NCI-H345 treated with DMSO at 0.1 percent for 48 hours (cell line): ENCODE data around the gene ANO3.

Source experiments
- DNase-seq: peaks from one replicate; lab custom pipeline; 2025; ENCODE audit not compliant: unreplicated experiment; lab: John Stamatoyannopoulos, UW

The ANO3 gene

GRCh38 chr11:26353010-26353409, 21.1 kb downstream of the ANO3 start:
- DNase-seq = no peak

DNA sequence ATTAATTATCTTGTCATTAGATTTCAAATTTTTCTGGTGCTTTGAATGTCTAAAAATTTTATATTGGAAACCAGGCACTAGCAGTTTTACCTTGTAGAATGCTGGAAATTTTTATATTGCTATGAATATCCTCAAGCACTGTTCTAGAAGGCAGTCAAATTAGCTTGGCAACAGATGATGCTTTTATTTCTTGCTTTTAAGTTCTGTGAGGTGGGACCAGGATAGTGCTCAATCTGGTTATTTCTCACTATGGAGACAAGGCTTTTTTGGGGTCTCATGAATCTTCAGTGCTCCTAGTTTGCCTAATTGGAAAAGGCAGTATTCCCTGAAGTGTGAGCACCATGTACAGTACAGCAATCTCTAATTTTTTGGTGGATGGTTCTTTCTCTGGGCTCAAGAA, 27.1 kb downstream of the ANO3 start:
- no peak for DNase-seq

GRCh38 chr11:26365284-26365683, 33.4 kb downstream of the ANO3 start:
- DNase-seq = no peak

GRCh38 chr11:26377619-26378018, 45.7 kb downstream of the ANO3 start:
- no peak for DNase-seq

- no peak for DNase-seq
These were observed 67.4 kb downstream of the ANO3 start for GRCh38 chr11:26399336-26399735.

GRCh38 chr11:26410706-26411366, 78.9 kb downstream of the ANO3 start:
- no peak for DNase-seq

DNA sequence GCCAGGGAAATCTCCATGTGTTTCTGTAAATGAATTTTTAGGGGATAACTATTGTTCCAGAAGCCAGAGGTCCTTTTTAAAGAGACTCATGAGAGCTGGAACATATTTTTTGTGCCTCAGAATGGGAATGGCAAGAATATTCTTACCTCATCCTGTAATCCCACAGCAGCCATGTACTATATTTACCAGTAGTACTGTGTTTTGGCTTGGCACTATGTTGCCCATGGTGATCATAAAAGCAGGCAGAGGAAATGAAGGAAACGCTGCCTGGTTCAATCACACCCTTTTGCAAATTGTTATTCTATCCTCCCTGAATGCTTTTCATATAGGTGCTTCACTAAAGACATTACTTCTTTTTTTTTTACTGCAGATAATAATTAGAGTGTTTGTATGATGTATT, 81.0 kb downstream of the ANO3 start:
- no peak for DNase-seq

DNA sequence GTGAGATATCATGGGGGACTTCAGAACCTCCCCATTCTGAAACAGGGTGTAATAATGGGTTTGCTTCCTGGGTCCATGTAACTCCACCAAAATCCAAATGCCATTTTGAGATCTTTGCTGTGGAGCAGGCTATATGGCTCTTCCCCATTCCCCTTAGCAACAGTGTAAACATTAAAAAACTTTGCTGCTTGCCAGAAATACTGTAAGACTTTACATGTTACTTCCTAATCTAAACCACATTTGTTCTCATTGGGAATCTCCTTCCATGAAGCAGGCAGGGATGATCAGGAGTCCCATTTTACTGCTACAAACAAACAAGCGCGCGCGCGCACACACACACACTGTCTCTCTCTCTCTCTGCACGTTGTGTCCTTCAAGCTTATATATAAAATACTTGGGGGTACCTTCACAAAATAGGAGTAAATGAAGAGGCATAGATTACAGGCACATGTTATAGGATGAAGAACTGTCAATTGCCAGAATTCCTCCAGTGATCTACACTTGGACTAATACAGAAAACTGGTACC, 86.5 kb downstream of the ANO3 start:
- DNase-seq = no peak

DNA sequence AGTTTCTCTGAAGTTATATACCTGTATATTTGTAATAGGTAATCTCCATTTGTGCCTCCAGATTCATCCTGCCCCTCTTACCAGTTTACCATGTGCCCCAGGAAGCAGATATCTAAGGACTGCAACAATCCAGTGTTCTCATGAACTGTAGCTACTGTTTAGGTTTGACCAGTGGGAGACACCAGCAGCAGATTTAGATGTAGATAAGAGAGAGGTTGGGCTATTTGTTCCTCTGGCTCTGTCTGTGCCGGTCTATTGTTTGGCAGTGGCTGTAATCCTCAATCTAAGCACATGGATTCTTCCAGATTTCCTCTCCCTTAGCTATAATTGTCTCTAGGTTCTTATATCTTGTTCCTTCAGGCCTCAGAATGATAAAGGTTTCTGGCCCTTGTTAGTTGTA, 88.4 kb downstream of the ANO3 start:
- DNase-seq = no peak

- DNase-seq = no peak
These were observed 92.3 kb downstream of the ANO3 start for GRCh38 chr11:26424255-26424654.

GRCh38 chr11:26439854-26440253, 107.9 kb downstream of the ANO3 start:
- no peak for DNase-seq

- no peak for DNase-seq
These were observed 110.2 kb downstream of the ANO3 start for GRCh38 chr11:26442131-26442530.

- DNase-seq = no peak
These were observed 111.7 kb downstream of the ANO3 start for GRCh38 chr11:26443617-26444016.

- DNase-seq = no peak
These were observed 125.7 kb downstream of the ANO3 start for GRCh38 chr11:26457636-26458035.

DNA sequence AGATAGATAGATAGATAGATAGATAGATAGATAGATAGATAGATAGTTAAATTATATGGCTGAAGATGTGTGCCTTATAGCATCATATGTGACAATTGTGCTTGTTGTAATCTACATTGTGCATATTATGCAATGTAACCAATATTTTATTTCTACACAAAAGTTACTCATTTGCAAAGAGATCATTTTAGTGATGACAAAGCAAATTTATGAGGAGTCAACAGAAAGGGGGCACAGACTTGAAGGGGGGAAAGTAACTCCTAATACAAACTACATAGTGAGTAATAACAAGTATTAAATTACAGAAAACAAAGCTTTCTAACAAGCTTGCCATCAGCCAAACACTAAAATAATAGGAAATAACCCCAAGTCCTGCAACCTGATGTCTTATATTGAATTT, 133.3 kb downstream of the ANO3 start:
- DNase-seq = no peak

DNA sequence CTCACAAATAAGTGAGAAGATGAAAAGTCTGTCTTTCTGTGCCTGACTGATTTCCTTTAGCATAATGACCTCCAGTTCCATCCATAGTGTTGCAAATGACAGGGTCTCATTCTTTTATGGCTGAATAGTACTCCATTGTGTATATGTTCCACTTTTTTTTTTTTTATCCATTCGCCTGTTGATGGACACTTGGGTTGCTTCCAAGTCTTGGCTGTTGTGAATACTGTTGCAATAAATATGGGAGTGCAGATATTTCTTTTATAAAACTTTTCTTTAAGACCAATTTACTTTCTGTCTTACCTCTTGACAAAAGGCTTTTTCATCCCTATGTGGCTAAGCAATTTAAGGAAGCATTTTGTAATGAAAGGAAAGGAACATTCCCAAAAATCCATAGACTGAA, 135.6 kb downstream of the ANO3 start:
- no peak for DNase-seq

- no peak for DNase-seq
These were observed 139.1 kb downstream of the ANO3 start for GRCh38 chr11:26470992-26471391.

GRCh38 chr11:26473216-26474194, 141.6 kb downstream of the ANO3 start:
- no peak for DNase-seq

GRCh38 chr11:26474401-26474800, 142.5 kb downstream of the ANO3 start:
- DNase-seq = no peak

DNA sequence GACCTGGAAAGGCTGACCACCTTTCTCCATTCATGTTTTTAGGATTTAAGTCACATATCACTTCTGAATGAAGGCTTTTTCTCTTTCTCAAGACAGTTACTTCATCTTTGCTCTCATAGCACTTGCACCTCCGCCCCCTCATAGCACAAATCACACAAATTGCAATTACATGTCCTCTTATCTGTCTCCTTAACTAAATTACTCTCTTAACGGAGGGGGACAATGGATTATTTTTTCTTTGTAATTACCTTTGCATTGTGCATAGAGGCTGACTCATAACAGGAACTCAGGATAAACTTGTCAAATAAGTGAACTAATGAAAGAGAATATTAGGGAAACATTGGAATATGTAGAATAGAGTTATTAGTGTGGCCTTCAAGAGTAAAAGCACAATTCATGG, 145.5 kb downstream of the ANO3 start:
- no peak for DNase-seq

GRCh38 chr11:26478710-26479109, 146.8 kb downstream of the ANO3 start:
- no peak for DNase-seq

- DNase-seq = no peak
These were observed 148.1 kb downstream of the ANO3 start for GRCh38 chr11:26480041-26480440.
